ENCODE results near the gene CMSS1.

Gene CMSS1

GRCh38 chr3:99909714-99910495, 92.2 kb downstream of the CMSS1 start:
- no peak for FAIRE-seq

GRCh38 chr3:99910752-99911290, 93.2 kb downstream of the CMSS1 start:
- no peak for FAIRE-seq

GRCh38 chr3:99911433-99911832, 93.8 kb downstream of the CMSS1 start:
- FAIRE-seq = no peak

- no peak for FAIRE-seq
These were observed 98.3 kb downstream of the CMSS1 start for GRCh38 chr3:99915906-99916432.

GRCh38 chr3:99918715-99919114, 101.1 kb downstream of the CMSS1 start:
- no peak for FAIRE-seq

- FAIRE-seq = no peak
These were observed 102.0 kb downstream of the CMSS1 start for GRCh38 chr3:99919694-99920093.

- no peak for FAIRE-seq
These were observed 103.1 kb downstream of the CMSS1 start for GRCh38 chr3:99920481-99921376.

- FAIRE-seq = no peak
These were observed 103.7 kb downstream of the CMSS1 start for GRCh38 chr3:99921377-99921695.

GRCh38 chr3:99921986-99922385, 104.3 kb downstream of the CMSS1 start:
- no peak for FAIRE-seq

- FAIRE-seq = no peak
These were observed 106.2 kb downstream of the CMSS1 start for GRCh38 chr3:99923873-99924272.

- FAIRE-seq = no peak
These were observed 108.0 kb downstream of the CMSS1 start for GRCh38 chr3:99925584-99926230.

- FAIRE-seq = no peak
These were observed 110.2 kb downstream of the CMSS1 start for GRCh38 chr3:99927671-99928457.

GRCh38 chr3:99928771-99929744, 111.4 kb downstream of the CMSS1 start:
- FAIRE-seq = no peak

GRCh38 chr3:99929745-99930139, 112.1 kb downstream of the CMSS1 start:
- FAIRE-seq = no peak

GRCh38 chr3:99931059-99931458, 113.4 kb downstream of the CMSS1 start:
- no peak for FAIRE-seq

- FAIRE-seq = no peak
These were observed 116.5 kb downstream of the CMSS1 start for GRCh38 chr3:99933971-99934750.

- FAIRE-seq = no peak
These were observed 117.5 kb downstream of the CMSS1 start for GRCh38 chr3:99934975-99935797.

GRCh38 chr3:99938270-99938911, 120.7 kb downstream of the CMSS1 start:
- FAIRE-seq = no peak

GRCh38 chr3:99939876-99940275, 122.2 kb downstream of the CMSS1 start:
- no peak for FAIRE-seq
